GM12878 (cell line): ENCODE measurements around the gene ZNF618. TPM values are rescaled to one million over a fixed set of nuclear protein-coding genes. Genes with fewer than 3 reads are reported as not detected.

Experiments used
- ATAC-seq: fragments of 200-7000 bp; cut with Tn5 transposase; 3 replicates; pipeline ENCODE4 v1.9.1; 2020; ENCODE audit warnings: mild to moderate bottlenecking, moderate library complexity
- BruUV-seq: library from RNA; stranded (reverse); fragments of 400-500 nt; replicated peaks from 2 replicates; lab custom pipeline; 2021; lab: Mats Ljungman, UMichigan
- CTCF ChIA-PET: fragments of 300-600 bp; sonication (Branson Sonifier 250); formaldehyde crosslinking; extraction: SDS; loops from one replicate; lab custom pipeline; 2021; ENCODE audit warnings: inconsistent platforms; lab: Yijun Ruan, JAX
- POLR2A ChIA-PET: fragments of 350-600 bp; formaldehyde crosslinking; extraction: SDS; loops from one replicate; lab custom pipeline; 2021; ENCODE audit warnings: inconsistent platforms; lab: Charles Lee
- RAD21 ChIA-PET: fragments of 300-600 bp; sonication (Branson Sonifier 250); formaldehyde crosslinking; loops from one replicate; lab custom pipeline; 2023; ENCODE audit warnings: antibody characterized with exemption; ENCODE audit not compliant: unreplicated experiment; lab: Charles Lee
- SMC1A ChIA-PET: fragments of 300-600 bp; sonication (Branson Sonifier 250); formaldehyde crosslinking; loops from one replicate; lab custom pipeline; 2023; ENCODE audit not compliant: unreplicated experiment, uncharacterized antibody; lab: Charles Lee
- DNase-seq: peaks from one replicate; pipeline ENCODE4 v3.0.0-alpha.2; 2011; ENCODE audit warnings: low read depth, low spot score
- FAIRE-seq: peaks from 3 replicates; lab custom pipeline; 2011; peaks lifted over from hg19 to GRCh38; lab: Jason Lieb, UNC
- H2AFZ ChIP-seq: 2 replicates; pipeline ENCODE4 v1.6.0; 2011; ENCODE audit warnings: low read depth, low read length, control low read depth; ENCODE audit not compliant: control insufficient read depth
- H3K27ac ChIP-seq: 2 replicates; pipeline ENCODE4 v1.5.1; 2011; ENCODE audit warnings: control low read depth; ENCODE audit not compliant: control insufficient read depth, insufficient read depth
- H3K27me3 ChIP-seq, 2 experiments: replicated peaks in 1 of 2; 2 replicates each; pipeline versions ENCODE4 v1.6.0 to v1.6.1; 2011; ENCODE audit warnings: low read length in 1 of 2; ENCODE audit not compliant: control insufficient read depth in 2 of 2, insufficient read depth in 2 of 2
- H3K36me3 ChIP-seq, 2 experiments: 2 replicates each; pipeline ENCODE4 v1.5.1; 2011; ENCODE audit warnings: low read length in 1 of 2; ENCODE audit not compliant: control insufficient read depth in 2 of 2, insufficient read depth in 2 of 2
- H3K4me1 ChIP-seq: 2 replicates; pipeline ENCODE4 v1.6.1; 2011; ENCODE audit warnings: mild to moderate bottlenecking, low read length, moderate library complexity, mixed read lengths; ENCODE audit not compliant: control insufficient read depth, insufficient read depth
- H3K4me2 ChIP-seq: 2 replicates; pipeline ENCODE4 v1.6.0; 2011; ENCODE audit warnings: control low read depth; ENCODE audit not compliant: control insufficient read depth, insufficient read depth
- H3K4me3 ChIP-seq: fragments of 200-600 bp; sonication (generic); 2 replicates; pipeline ENCODE4 v1.5.1; 2016
- H3K79me2 ChIP-seq: 2 replicates; pipeline ENCODE4 v1.6.0; 2011; ENCODE audit warnings: low read length; ENCODE audit not compliant: control insufficient read depth, insufficient read depth
- H3K9ac ChIP-seq: 2 replicates; pipeline ENCODE4 v1.8.0; 2011; ENCODE audit warnings: low read length, control low read depth, mixed read lengths; ENCODE audit not compliant: control insufficient read depth, insufficient read depth
- H3K9me3 ChIP-seq: replicated peaks from 3 replicates; pipeline ENCODE4 v1.5.1; 2011; ENCODE audit warnings: mild to moderate bottlenecking, low read length; ENCODE audit not compliant: control insufficient read depth, insufficient read depth
- H4K20me1 ChIP-seq: 2 replicates; pipeline ENCODE4 v1.6.0; 2011; ENCODE audit not compliant: control insufficient read depth, insufficient read depth
- CBX3 ChIP-seq: fragments of 200-600 bp; sonication (generic); IDR thresholded peaks from 2 replicates; pipeline ENCODE4 v1.6.1; 2016; ENCODE audit warnings: low read depth, borderline replicate concordance
- JUNB ChIP-seq: IDR thresholded peaks from 2 replicates; pipeline ENCODE4 v1.6.1; 2016; ENCODE audit warnings: antibody characterized with exemption, mild to moderate bottlenecking
- MXI1 ChIP-seq: fragments of 150-350 bp; IDR thresholded peaks from 2 replicates; pipeline ENCODE4 v1.6.1; 2011; ENCODE audit warnings: low read depth, mild to moderate bottlenecking, inconsistent platforms, low read length, improper control_type of control experiment
- ZSCAN29 ChIP-seq: fragments of 450-650 bp; IDR thresholded peaks from 2 replicates; pipeline ENCODE4 v1.6.1; 2017; ENCODE audit warnings: mild to moderate bottlenecking, moderate library complexity
- WGBS: methylation state at CpG from one replicate; pipeline ENCODE4 v1.1.6; 2016; ENCODE audit warnings: low lambda C conversion rate; ENCODE audit not compliant: insufficient replicate concordance, insufficient coverage; ENCODE audit errors: missing lambda C conversion rate; 5-methylcytosine and 5-hydroxymethylcytosine counted together
- in situ Hi-C: fragments of 300-500 bp; cut with MboI; formaldehyde crosslinking; loops from 9 replicates; pipeline ENCODE4 v1.14.3; 2018; ENCODE audit warnings: mixed read lengths
- intact Hi-C: fragments of 100-400 bp; cut with micrococcal nuclease; formaldehyde crosslinking; loops from one replicate; pipeline ENCODE4 v1.14.2; 2022; ENCODE audit not compliant: unreplicated experiment
- polyA plus RNA-seq, 11 experiments: library from polyadenylated mRNA; depleted of rRNA in 4 of 11; unstranded in 6 of 11; stranded (reverse) in 5 of 11; fragments of >200 nt; fragmentation: Nextera tagmentation in 4 of 11; fragmentation: Illumina TruSeq in 1 of 11; extraction: Ambion mirVana in 4 of 11; extraction: Trizol in 1 of 11; gene quantifications; 1 replicate in 1 of 11; 2 replicates in 10 of 11; pipeline versions ENCODE4 v1.2.1 to v1.2.3, GENCODE V29; 2011 to 2016; ENCODE audit warnings: inconsistent platforms in 2 of 11, missing spikeins in 2 of 11, low read depth in 1 of 11
- total RNA-seq, 4 experiments: library from RNA; depleted of rRNA in 3 of 4; stranded (reverse); fragments of >200 nt in 3 of 4; fragmentation: Illumina TruSeq in 1 of 4; extraction: Trizol in 1 of 4; gene quantifications; 2 replicates each; pipeline versions ENCODE4 v1.2.1 to v1.2.3, GENCODE V29; 2013 to 2021
- TF ChIP-seq, protein P1 (sequence below): IDR thresholded peaks from 2 replicates; pipeline ENCODE4 v1.6.1; 2012; ENCODE audit warnings: low read length, inconsistent platforms
- TF ChIP-seq, protein P2 (sequence below): fragments of 450-650 bp; IDR thresholded peaks from 2 replicates; pipeline ENCODE4 v1.6.1; 2017; ENCODE audit warnings: mild to moderate bottlenecking, moderate library complexity

The ZNF618 gene
- total and polyA plus RNA-seq, 10 of the 15 experiments (the other 5 are each of a cell fraction or from before 2014, with no cell fraction given) = 0.01 to 0.24 (median 0.06) TPM; not detected in 2

DNA sequence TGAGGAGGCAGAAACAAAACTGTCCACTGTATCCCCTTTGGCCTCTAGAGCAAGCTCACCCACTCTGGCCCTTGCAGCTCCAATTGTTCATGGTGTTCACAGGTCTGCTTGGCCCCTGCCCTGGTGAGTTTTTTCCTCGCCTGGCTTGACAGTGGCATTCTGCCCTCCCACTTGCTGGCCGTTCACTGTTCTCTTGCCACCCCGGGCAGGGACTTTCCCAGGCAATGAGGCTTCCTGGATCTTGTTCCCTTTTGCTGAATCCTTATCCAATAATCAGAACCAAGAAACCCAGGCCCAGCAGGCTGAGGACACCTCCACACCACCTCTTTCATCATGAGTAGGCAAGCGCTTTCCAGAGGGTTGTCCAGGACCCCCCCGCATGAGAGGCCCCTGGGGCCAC lies 31.2 kb downstream of the ZNF618 start (continued):
- no peak for TF ChIP-seq MXI1

DNA sequence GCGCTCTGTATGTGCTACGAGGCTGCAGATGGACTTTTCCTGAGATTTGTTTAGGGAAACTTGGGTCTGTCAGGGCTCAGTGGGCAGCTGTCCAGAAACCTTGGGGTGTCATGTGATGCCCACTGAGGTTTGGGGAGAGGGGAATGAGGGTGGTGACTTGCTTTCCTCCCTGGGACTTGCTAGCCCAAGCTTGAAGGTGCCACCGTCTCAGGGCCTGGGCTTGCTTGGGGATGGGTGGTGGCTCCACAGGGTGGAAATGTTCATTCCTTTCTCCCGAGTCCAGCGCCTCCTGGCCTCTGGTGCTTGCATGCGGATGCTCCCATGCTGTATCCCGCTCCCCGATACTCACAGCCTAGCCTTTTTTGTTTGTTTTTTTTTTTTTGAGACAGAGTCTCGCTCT lies 33.3 kb downstream of the ZNF618 start:
- no peak overlapping the region for H2AFZ ChIP-seq
- RAD21 ChIA-PET = no interaction called here
- no TSS peak for BruUV-seq
- H3K36me3 ChIP-seq = no peaks in the 10 kb centered on the region
- intact Hi-C loops (no loop called here), in situ Hi-C loops (no loop called here)
- 37% methylated on average over 9 of the region's 9 CpGs for WGBS
- H3K4me1 ChIP-seq = no peaks in the 10 kb centered on the region
- no peak overlapping the region for H3K4me2 ChIP-seq
- H3K27ac ChIP-seq = no peak overlapping the region
- no peak for FAIRE-seq
- H3K4me3 ChIP-seq = no peak overlapping the region
- ATAC-seq = no peak
- no peak for DNase-seq
- H3K9ac ChIP-seq = no peak overlapping the region
- H3K9me3 ChIP-seq = no peaks in the 10 kb centered on the region
- CTCF ChIA-PET = no interaction called here
- SMC1A ChIA-PET = no interaction called here
- H4K20me1 ChIP-seq = no peaks in the 10 kb centered on the region
- POLR2A ChIA-PET = no interaction called here
- no peaks in the 10 kb centered on the region; a peak in 2 of 4 replicates for H3K27me3 ChIP-seq
- H3K79me2 ChIP-seq = no peaks in the 10 kb centered on the region
- no peak for TF ChIP-seq ZSCAN29
- TF ChIP-seq, protein P1, sequence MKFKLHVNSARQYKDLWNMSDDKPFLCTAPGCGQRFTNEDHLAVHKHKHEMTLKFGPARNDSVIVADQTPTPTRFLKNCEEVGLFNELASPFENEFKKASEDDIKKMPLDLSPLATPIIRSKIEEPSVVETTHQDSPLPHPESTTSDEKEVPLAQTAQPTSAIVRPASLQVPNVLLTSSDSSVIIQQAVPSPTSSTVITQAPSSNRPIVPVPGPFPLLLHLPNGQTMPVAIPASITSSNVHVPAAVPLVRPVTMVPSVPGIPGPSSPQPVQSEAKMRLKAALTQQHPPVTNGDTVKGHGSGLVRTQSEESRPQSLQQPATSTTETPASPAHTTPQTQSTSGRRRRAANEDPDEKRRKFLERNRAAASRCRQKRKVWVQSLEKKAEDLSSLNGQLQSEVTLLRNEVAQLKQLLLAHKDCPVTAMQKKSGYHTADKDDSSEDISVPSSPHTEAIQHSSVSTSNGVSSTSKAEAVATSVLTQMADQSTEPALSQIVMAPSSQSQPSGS = no peak
- no peak for TF ChIP-seq CBX3
- TF ChIP-seq JUNB = no peak
- TF ChIP-seq, protein P2, sequence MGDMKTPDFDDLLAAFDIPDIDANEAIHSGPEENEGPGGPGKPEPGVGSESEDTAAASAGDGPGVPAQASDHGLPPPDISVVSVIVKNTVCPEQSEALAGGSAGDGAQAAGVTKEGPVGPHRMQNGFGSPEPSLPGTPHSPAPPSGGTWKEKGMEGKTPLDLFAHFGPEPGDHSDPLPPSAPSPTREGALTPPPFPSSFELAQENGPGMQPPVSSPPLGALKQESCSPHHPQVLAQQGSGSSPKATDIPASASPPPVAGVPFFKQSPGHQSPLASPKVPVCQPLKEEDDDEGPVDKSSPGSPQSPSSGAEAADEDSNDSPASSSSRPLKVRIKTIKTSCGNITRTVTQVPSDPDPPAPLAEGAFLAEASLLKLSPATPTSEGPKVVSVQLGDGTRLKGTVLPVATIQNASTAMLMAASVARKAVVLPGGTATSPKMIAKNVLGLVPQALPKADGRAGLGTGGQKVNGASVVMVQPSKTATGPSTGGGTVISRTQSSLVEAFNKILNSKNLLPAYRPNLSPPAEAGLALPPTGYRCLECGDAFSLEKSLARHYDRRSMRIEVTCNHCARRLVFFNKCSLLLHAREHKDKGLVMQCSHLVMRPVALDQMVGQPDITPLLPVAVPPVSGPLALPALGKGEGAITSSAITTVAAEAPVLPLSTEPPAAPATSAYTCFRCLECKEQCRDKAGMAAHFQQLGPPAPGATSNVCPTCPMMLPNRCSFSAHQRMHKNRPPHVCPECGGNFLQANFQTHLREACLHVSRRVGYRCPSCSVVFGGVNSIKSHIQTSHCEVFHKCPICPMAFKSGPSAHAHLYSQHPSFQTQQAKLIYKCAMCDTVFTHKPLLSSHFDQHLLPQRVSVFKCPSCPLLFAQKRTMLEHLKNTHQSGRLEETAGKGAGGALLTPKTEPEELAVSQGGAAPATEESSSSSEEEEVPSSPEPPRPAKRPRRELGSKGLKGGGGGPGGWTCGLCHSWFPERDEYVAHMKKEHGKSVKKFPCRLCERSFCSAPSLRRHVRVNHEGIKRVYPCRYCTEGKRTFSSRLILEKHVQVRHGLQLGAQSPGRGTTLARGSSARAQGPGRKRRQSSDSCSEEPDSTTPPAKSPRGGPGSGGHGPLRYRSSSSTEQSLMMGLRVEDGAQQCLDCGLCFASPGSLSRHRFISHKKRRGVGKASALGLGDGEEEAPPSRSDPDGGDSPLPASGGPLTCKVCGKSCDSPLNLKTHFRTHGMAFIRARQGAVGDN = no peak
- TF ChIP-seq, all 136 proteins: peak for 0
